ENCODE measurements around the gene LINS1.
A peak's percentile ranks its signal among the peaks of the same experiment; 100 is the strongest.

DNA sequence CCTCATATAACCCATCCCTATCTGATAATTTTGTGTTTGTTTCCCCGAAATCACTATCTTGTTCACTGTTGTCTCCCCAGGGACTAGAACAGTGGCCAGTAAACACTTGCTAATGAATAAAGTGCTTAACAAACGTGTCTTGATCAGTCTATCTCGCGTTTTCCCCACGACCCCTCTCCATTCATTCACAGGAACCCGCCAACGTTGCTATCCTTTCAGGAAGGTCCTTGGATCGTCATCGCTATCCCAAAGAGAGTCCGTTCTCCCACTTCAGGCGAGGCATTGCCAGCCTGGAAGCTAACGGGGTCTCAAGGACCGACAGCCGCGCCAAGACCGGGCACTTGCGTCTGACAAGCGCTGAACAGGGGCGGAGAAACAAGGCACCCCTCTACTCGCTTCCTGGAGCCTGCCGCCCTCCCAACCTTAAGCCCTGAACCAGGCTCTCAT is 344 bp downstream of the LINS1 start:
- TF ChIP-seq, protein P1, sequence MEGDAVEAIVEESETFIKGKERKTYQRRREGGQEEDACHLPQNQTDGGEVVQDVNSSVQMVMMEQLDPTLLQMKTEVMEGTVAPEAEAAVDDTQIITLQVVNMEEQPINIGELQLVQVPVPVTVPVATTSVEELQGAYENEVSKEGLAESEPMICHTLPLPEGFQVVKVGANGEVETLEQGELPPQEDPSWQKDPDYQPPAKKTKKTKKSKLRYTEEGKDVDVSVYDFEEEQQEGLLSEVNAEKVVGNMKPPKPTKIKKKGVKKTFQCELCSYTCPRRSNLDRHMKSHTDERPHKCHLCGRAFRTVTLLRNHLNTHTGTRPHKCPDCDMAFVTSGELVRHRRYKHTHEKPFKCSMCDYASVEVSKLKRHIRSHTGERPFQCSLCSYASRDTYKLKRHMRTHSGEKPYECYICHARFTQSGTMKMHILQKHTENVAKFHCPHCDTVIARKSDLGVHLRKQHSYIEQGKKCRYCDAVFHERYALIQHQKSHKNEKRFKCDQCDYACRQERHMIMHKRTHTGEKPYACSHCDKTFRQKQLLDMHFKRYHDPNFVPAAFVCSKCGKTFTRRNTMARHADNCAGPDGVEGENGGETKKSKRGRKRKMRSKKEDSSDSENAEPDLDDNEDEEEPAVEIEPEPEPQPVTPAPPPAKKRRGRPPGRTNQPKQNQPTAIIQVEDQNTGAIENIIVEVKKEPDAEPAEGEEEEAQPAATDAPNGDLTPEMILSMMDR (IDR thresholded peaks at IDR 0.05), result no peak
- TF ChIP-seq POLR2A (IDR thresholded peaks at IDR 0.05), result peak in 1 of 2 donors; percentile 22
